ENCODE results near the gene SLC22A12.

Gene SLC22A12

GRCh38 chr11:64599698-64600211, 8.7 kb downstream of the SLC22A12 start:
- no peaks in the 10 kb centered on the region for H3K9me3 ChIP-seq (ENCODE audit: insufficient read depth, low read depth, low read length)
- WGBS = 95% methylated on average over 17 of the region's 17 CpGs
- H3K9ac ChIP-seq (ENCODE audit: low read depth, low read length) = no peak overlapping the region
- no peak overlapping the region for H3K27ac ChIP-seq (ENCODE audit: low read depth, low read length)
- no peak overlapping the region for H3K4me3 ChIP-seq (ENCODE audit: low read length)
- no peaks in the 10 kb centered on the region for H3K36me3 ChIP-seq (ENCODE audit: insufficient read depth, low read length)
- H3K27me3 ChIP-seq (ENCODE audit: insufficient read depth, low read length) = no peaks in the 10 kb centered on the region
- no peaks in the 10 kb centered on the region for H3K4me1 ChIP-seq (ENCODE audit: insufficient read depth, low read length)

- H3K27ac ChIP-seq (ENCODE audit: low read depth, low read length) = no peak overlapping the region
- H3K4me3 ChIP-seq (ENCODE audit: low read length) = no peak overlapping the region
- no peaks in the 10 kb centered on the region; the same call in 1 of the 2 replicates for H3K27me3 ChIP-seq (ENCODE audit: insufficient read depth, low read length)
- H3K4me1 ChIP-seq (ENCODE audit: insufficient read depth, low read length) = no peaks in the 10 kb centered on the region
- no peaks in the 10 kb centered on the region for H3K36me3 ChIP-seq (ENCODE audit: insufficient read depth, low read length)
- 94% methylated on average over 19 of the region's 19 CpGs for WGBS
- no peaks in the 10 kb centered on the region for H3K9me3 ChIP-seq (ENCODE audit: insufficient read depth, low read depth, low read length)
- H3K9ac ChIP-seq (ENCODE audit: low read depth, low read length) = no peak overlapping the region
Measured at GRCh38 chr11:64600281-64600992, 9.4 kb downstream of the SLC22A12 start.

GRCh38 chr11:64601605-64602465, 10.8 kb downstream of the SLC22A12 start:
- no peak overlapping the region for H3K4me3 ChIP-seq (ENCODE audit: low read length)
- H3K9me3 ChIP-seq (ENCODE audit: insufficient read depth, low read depth, low read length) = no peaks in the 10 kb centered on the region
- no peak overlapping the region for H3K27ac ChIP-seq (ENCODE audit: low read depth, low read length)
- no peaks in the 10 kb centered on the region for H3K36me3 ChIP-seq (ENCODE audit: insufficient read depth, low read length)
- no peak overlapping the region for H3K9ac ChIP-seq (ENCODE audit: low read depth, low read length)
- H3K4me1 ChIP-seq (ENCODE audit: insufficient read depth, low read length) = no peaks in the 10 kb centered on the region
- WGBS = 89% methylated on average over 12 of the region's 12 CpGs
- no peaks in the 10 kb centered on the region; the same call in 1 of the 2 replicates for H3K27me3 ChIP-seq (ENCODE audit: insufficient read depth, low read length)

GRCh38 chr11:64602466-64603070, 11.5 kb downstream of the SLC22A12 start:
- Histone ChIP-seq H3K9ac (ENCODE audit: low read depth, low read length) (no peak overlapping the region), H3K9me3 (ENCODE audit: insufficient read depth, low read depth, low read length) (no peaks in the 10 kb centered on the region), H3K27ac (ENCODE audit: low read depth, low read length) (no peak overlapping the region), H3K27me3 (ENCODE audit: insufficient read depth, low read length) (no peaks in the 10 kb centered on the region; the same call in 1 of the 2 replicates), H3K36me3 (ENCODE audit: insufficient read depth, low read length) (no peaks in the 10 kb centered on the region), H3K4me1 (ENCODE audit: insufficient read depth, low read length) (no peaks in the 10 kb centered on the region), H3K4me3 (ENCODE audit: low read length) (no peak overlapping the region)
- 96% methylated on average over 10 of the region's 10 CpGs for WGBS

GRCh38 chr11:64603411-64604110, 12.5 kb downstream of the SLC22A12 start:
- no peaks in the 10 kb centered on the region for H3K4me1 ChIP-seq (ENCODE audit: insufficient read depth, low read length)
- no peak overlapping the region for H3K9ac ChIP-seq (ENCODE audit: low read depth, low read length)
- H3K36me3 ChIP-seq (ENCODE audit: insufficient read depth, low read length) = no peaks in the 10 kb centered on the region
- H3K4me3 ChIP-seq (ENCODE audit: low read length) = no peak overlapping the region
- no peaks in the 10 kb centered on the region for H3K9me3 ChIP-seq (ENCODE audit: insufficient read depth, low read depth, low read length)
- H3K27ac ChIP-seq (ENCODE audit: low read depth, low read length) = no peak overlapping the region
- 89% methylated on average over 9 of the region's 10 CpGs for WGBS
- H3K27me3 ChIP-seq (ENCODE audit: insufficient read depth, low read length) = no peaks in the 10 kb centered on the region; the same call in 1 of the 2 replicates

- Histone ChIP-seq H3K36me3 (ENCODE audit: insufficient read depth, low read length) (no peaks in the 10 kb centered on the region), H3K4me3 (ENCODE audit: low read length) (no peak overlapping the region), H3K9me3 (ENCODE audit: insufficient read depth, low read depth, low read length) (no peaks in the 10 kb centered on the region), H3K27ac (ENCODE audit: low read depth, low read length) (no peak overlapping the region), H3K27me3 (ENCODE audit: insufficient read depth, low read length) (no peaks in the 10 kb centered on the region; the same call in 1 of the 2 replicates), H3K4me1 (ENCODE audit: insufficient read depth, low read length) (no peaks in the 10 kb centered on the region), H3K9ac (ENCODE audit: low read depth, low read length) (no peak overlapping the region)
- 76% methylated on average over 7 of the region's 7 CpGs for WGBS
Measured at GRCh38 chr11:64604458-64605243, 13.6 kb downstream of the SLC22A12 start.

GRCh38 chr11:64605244-64605560, 14.2 kb downstream of the SLC22A12 start:
- no peaks in the 10 kb centered on the region; the same call in 1 of the 2 replicates for H3K27me3 ChIP-seq (ENCODE audit: insufficient read depth, low read length)
- no peak overlapping the region for H3K9ac ChIP-seq (ENCODE audit: low read depth, low read length)
- 73% methylated on average over 10 of the region's 10 CpGs for WGBS

GRCh38 chr11:64605656-64606585, 14.9 kb downstream of the SLC22A12 start:
- 91% methylated on average over 14 of the region's 21 CpGs for WGBS
- Histone ChIP-seq H3K9ac (ENCODE audit: low read depth, low read length) (no peak overlapping the region), H3K27me3 (ENCODE audit: insufficient read depth, low read length) (no peaks in the 10 kb centered on the region; the same call in 1 of the 2 replicates), H3K9me3 (ENCODE audit: insufficient read depth, low read depth, low read length) (no peaks in the 10 kb centered on the region), H3K4me3 (ENCODE audit: low read length) (no peak overlapping the region), H3K36me3 (ENCODE audit: insufficient read depth, low read length) (no peaks in the 10 kb centered on the region), H3K4me1 (ENCODE audit: insufficient read depth, low read length) (no peaks in the 10 kb centered on the region), H3K27ac (ENCODE audit: low read depth, low read length) (no peak overlapping the region)

More at GRCh38 chr11:64605244-64605560, 14.2 kb downstream of the SLC22A12 start:
- no peaks in the 10 kb centered on the region for H3K9me3 ChIP-seq (ENCODE audit: insufficient read depth, low read depth, low read length)
- H3K36me3 ChIP-seq (ENCODE audit: insufficient read depth, low read length) = no peaks in the 10 kb centered on the region
- H3K4me3 ChIP-seq (ENCODE audit: low read length) = no peak overlapping the region
- no peaks in the 10 kb centered on the region for H3K4me1 ChIP-seq (ENCODE audit: insufficient read depth, low read length)
- no peak overlapping the region for H3K27ac ChIP-seq (ENCODE audit: low read depth, low read length)

- 89% methylated on average over 23 of the region's 23 CpGs for WGBS
Measured at GRCh38 chr11:64606796-64607380, 15.9 kb downstream of the SLC22A12 start.

More at GRCh38 chr11:64606796-64607380, 15.9 kb downstream of the SLC22A12 start:
- Histone ChIP-seq H3K27me3 (ENCODE audit: insufficient read depth, low read length) (no peaks in the 10 kb centered on the region; the same call in 1 of the 2 replicates), H3K9ac (ENCODE audit: low read depth, low read length) (no peak overlapping the region), H3K36me3 (ENCODE audit: insufficient read depth, low read length) (no peaks in the 10 kb centered on the region), H3K4me3 (ENCODE audit: low read length) (no peak overlapping the region), H3K9me3 (ENCODE audit: insufficient read depth, low read depth, low read length) (no peaks in the 10 kb centered on the region), H3K4me1 (ENCODE audit: insufficient read depth, low read length) (no peaks in the 10 kb centered on the region), H3K27ac (ENCODE audit: low read depth, low read length) (no peak overlapping the region)

Measured in HUES64 (cell line).